ENCODE measurements around the gene EGFR.

GRCh38 chr7:55152516-55152915 is 133.7 kb downstream of the EGFR start:
- TF ChIP-seq CTCF (conservative IDR thresholded peaks at IDR 0.05 in 1 of 2, IDR thresholded peaks at IDR 0.05 in 1 of 2; ENCODE audit: low read depth in 1 of 2, low read length in 2 of 2): no peak
- TF ChIP-seq EZH2 (IDR thresholded peaks at IDR 0.05; ENCODE audit: low read length, missing control alignments): no peak

Data from fibroblast of lung (primary cell).